HPDE6-E6E7 (cell line): ENCODE measurements around the gene MIPEP.
A peak's percentile ranks its signal among the peaks of the same experiment; 100 is the strongest.

ENCODE experiments used
- DNase-seq: peaks from one replicate; pipeline ENCODE4 v3.0.0; 2011; ENCODE audit warnings: missing footprints; ENCODE audit errors: extremely low spot score

Gene MIPEP

GRCh38 chr13:23715092-23715761 is 174.0 kb downstream of the MIPEP start:
- DNase-seq, result no peak

- DNase-seq, result no peak
Measured at GRCh38 chr13:23714672-23715071, 174.5 kb downstream of the MIPEP start.

GRCh38 chr13:23711355-23711754 is 177.8 kb downstream of the MIPEP start:
- no peak for DNase-seq

- no peak for DNase-seq
Measured at GRCh38 chr13:23710366-23710765, 178.8 kb downstream of the MIPEP start.

- no peak for DNase-seq
Measured at GRCh38 chr13:23709536-23709935, 179.7 kb downstream of the MIPEP start.

- DNase-seq, result peak; percentile 2
Measured at GRCh38 chr13:23707674-23708073, 181.5 kb downstream of the MIPEP start.

- no peak for DNase-seq
Measured at GRCh38 chr13:23705583-23705982, 183.6 kb downstream of the MIPEP start.

GRCh38 chr13:23703246-23703860 is 185.8 kb downstream of the MIPEP start:
- DNase-seq, result no peak

- DNase-seq, result no peak
Measured at GRCh38 chr13:23701636-23702035, 187.6 kb downstream of the MIPEP start.

- DNase-seq, result no peak
Measured at GRCh38 chr13:23701186-23701585, 188.0 kb downstream of the MIPEP start.

- no peak for DNase-seq
Measured at GRCh38 chr13:23699271-23699670, 189.9 kb downstream of the MIPEP start.

GRCh38 chr13:23697772-23698313 is 191.4 kb downstream of the MIPEP start:
- DNase-seq, result no peak

- no peak for DNase-seq
Measured at GRCh38 chr13:23696610-23697009, 192.6 kb downstream of the MIPEP start.

- DNase-seq, result no peak
Measured at GRCh38 chr13:23695711-23696464, 193.3 kb downstream of the MIPEP start.

- no peak for DNase-seq
Measured at GRCh38 chr13:23695196-23695595, 194.0 kb downstream of the MIPEP start.

GRCh38 chr13:23692816-23693215 is 196.4 kb downstream of the MIPEP start:
- DNase-seq, result no peak

- DNase-seq, result no peak
Measured at GRCh38 chr13:23690668-23691067, 198.5 kb downstream of the MIPEP start.

GRCh38 chr13:23688336-23688735 is 200.9 kb downstream of the MIPEP start:
- no peak for DNase-seq

- no peak for DNase-seq
Measured at GRCh38 chr13:23687614-23688013, 201.6 kb downstream of the MIPEP start.

- no peak for DNase-seq
Measured at GRCh38 chr13:23686948-23687347, 202.3 kb downstream of the MIPEP start.

- no peak for DNase-seq
Measured at GRCh38 chr13:23685416-23685815, 203.8 kb downstream of the MIPEP start.

- no peak for DNase-seq
Measured at GRCh38 chr13:23684647-23685046, 204.6 kb downstream of the MIPEP start.

- DNase-seq, result no peak
Measured at GRCh38 chr13:23683084-23683483, 206.1 kb downstream of the MIPEP start.
